ENCODE data around the gene RAB3GAP2. TPM values are rescaled to one million over a fixed set of nuclear protein-coding genes. Genes with fewer than 3 reads are reported as not detected.

The RAB3GAP2 gene
- total RNA-seq (38.1 TPM), polyA plus RNA-seq (ENCODE audit: insufficient read depth, low read depth, low replicate concordance) (7.6 TPM)
- long read RNA-seq, donor 1, partial matches to known transcripts: 207 of 208 reads
- long read RNA-seq, donor 1, other reads (novel, unspliced or antisense): 0 of 208 reads
- long read RNA-seq, donor 2, partial matches to known transcripts: 0 of 1 reads
- long read RNA-seq, donor 2, other reads (novel, unspliced or antisense): 0 of 1 reads
- long read RNA-seq, donor 3: 0 reads
- long read RNA-seq, donor 4, partial matches to known transcripts: 5 of 7 reads
- long read RNA-seq, donor 4, other reads (novel, unspliced or antisense): 0 of 7 reads
- long read RNA-seq, donor 5, partial matches to known transcripts: 24 of 25 reads
- long read RNA-seq, donor 5, other reads (novel, unspliced or antisense): 0 of 25 reads
- long read RNA-seq, donor 6, partial matches to known transcripts: 298 of 298 reads
- long read RNA-seq, donor 6, other reads (novel, unspliced or antisense): 0 of 298 reads
- long read RNA-seq, donor 7, partial matches to known transcripts: 4 of 20 reads
- long read RNA-seq, donor 7, other reads (novel, unspliced or antisense): 16 of 20 reads
- long read RNA-seq, donor 8, partial matches to known transcripts: 230 of 230 reads
- long read RNA-seq, donor 8, other reads (novel, unspliced or antisense): 0 of 230 reads
- long read RNA-seq, donor 9, partial matches to known transcripts: 112 of 113 reads
- long read RNA-seq, donor 9, other reads (novel, unspliced or antisense): 0 of 113 reads
- long read RNA-seq, donor 10: 0 reads

DNA sequence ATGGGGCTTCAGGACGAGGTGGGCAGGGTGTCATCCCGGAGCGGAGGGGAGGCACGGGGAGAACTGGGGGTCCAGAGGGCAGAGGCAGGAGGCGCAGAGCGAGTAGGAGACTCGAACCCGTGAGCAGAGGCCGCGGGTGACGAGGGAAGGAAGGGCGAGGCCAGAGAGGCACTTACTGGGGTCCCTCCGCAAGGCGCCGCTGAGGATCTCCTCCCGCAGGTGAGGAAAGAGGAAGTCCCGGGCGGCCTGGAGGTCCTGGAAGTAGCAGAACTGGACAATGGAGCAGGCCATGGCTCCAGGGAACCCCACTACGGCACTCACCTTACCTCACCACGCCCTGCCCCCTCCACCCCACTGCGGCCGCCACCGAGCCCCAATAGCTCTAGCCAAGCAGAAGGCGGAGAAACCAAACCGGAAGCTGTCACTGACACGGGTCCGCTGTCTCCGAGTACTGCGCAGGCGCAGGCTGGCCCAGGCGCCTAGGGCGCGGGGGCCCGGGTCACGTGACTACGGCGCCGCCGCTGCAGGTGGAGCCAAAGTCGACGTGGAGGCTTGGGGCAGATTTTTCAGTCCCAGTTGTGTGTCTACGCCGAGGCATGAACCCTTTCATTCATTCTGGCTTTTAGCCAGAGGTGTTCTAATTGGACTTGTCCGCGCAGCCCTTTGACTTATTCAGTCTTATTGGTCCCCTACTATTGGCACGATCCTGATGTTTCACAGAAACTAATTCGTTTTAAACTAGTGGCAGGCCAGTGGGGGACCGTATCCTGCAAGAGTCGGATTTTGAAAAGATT is at the start of gene RAB3GAP2:
Gene RAB3GAP2 (minus strand): TSS at position 407 of the 794 bp plus-strand sequence. CDS start 116 bp downstream, at position 291.
- peak; percentile 96 to 99 (median 97) for DNase-seq
- TF ChIP-seq, protein P1, sequence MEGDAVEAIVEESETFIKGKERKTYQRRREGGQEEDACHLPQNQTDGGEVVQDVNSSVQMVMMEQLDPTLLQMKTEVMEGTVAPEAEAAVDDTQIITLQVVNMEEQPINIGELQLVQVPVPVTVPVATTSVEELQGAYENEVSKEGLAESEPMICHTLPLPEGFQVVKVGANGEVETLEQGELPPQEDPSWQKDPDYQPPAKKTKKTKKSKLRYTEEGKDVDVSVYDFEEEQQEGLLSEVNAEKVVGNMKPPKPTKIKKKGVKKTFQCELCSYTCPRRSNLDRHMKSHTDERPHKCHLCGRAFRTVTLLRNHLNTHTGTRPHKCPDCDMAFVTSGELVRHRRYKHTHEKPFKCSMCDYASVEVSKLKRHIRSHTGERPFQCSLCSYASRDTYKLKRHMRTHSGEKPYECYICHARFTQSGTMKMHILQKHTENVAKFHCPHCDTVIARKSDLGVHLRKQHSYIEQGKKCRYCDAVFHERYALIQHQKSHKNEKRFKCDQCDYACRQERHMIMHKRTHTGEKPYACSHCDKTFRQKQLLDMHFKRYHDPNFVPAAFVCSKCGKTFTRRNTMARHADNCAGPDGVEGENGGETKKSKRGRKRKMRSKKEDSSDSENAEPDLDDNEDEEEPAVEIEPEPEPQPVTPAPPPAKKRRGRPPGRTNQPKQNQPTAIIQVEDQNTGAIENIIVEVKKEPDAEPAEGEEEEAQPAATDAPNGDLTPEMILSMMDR (IDR thresholded peaks at IDR 0.05; ENCODE audit: borderline replicate concordance, extremely low read depth, insufficient read depth): peak; percentile 13
- Histone ChIP-seq H3K9ac (ENCODE audit: low read length in 3 of 3) (peak within 1 kb of the TSS; percentile 87 to 97 (median 95)), H3K4me1 (ENCODE audit: control insufficient read depth in 2 of 3, insufficient read depth in 2 of 3, low read depth in 1 of 3, low read length in 3 of 3) (peaks cover 3 to 12% (median 4%) of the 10 kb centered on the region in 3 donors), H3K27ac (ENCODE audit: low read depth in 2 of 2, low read length in 2 of 2) (peak within 1 kb of the TSS; percentile 81 to 86), H3K27me3 (ENCODE audit: control insufficient read depth, insufficient read depth, low read length) (no peaks in the 10 kb centered on the region), H3K36me3 (ENCODE audit: control insufficient read depth in 2 of 3, insufficient read depth in 3 of 3, low read length in 3 of 3) (no peaks in the 10 kb centered on the region), H3K4me3 (ENCODE audit: low read length in 3 of 3) (peak within 1 kb of the TSS; percentile 89 to 98 (median 93)), H3K9me3 (ENCODE audit: control insufficient read depth in 2 of 3, insufficient read depth in 1 of 3, low read length in 3 of 3) (no peaks in the 10 kb centered on the region)
- intact Hi-C loops (cut with DNase I): no loop called here
- no peak for FAIRE-seq

GRCh38 chr1:220321758-220322157 is 49.5 kb upstream of the RAB3GAP2 start:
- Histone ChIP-seq H3K36me3 (ENCODE audit: control insufficient read depth in 2 of 3, insufficient read depth in 3 of 3, low read length in 3 of 3) (no peaks in the 10 kb centered on the region), H3K27me3 (ENCODE audit: control insufficient read depth, insufficient read depth, low read length) (no peaks in the 10 kb centered on the region), H3K9me3 (ENCODE audit: control insufficient read depth in 2 of 3, insufficient read depth in 1 of 3, low read length in 3 of 3) (no peaks in the 10 kb centered on the region), H3K4me3 (ENCODE audit: low read length in 3 of 3) (no peak overlapping the region), H3K4me1 (ENCODE audit: control insufficient read depth in 2 of 3, insufficient read depth in 2 of 3, low read depth in 1 of 3, low read length in 3 of 3) (no peaks in the 10 kb centered on the region), H3K9ac (ENCODE audit: low read length in 3 of 3) (no peak overlapping the region), H3K27ac (ENCODE audit: low read depth in 2 of 2, low read length in 2 of 2) (no peak overlapping the region)
- DNase-seq: no peak
- TF ChIP-seq, protein P1 (IDR thresholded peaks at IDR 0.05; ENCODE audit: borderline replicate concordance, extremely low read depth, insufficient read depth): no peak
- no peak for FAIRE-seq
- intact Hi-C loops (cut with DNase I): no loop called here

DNA sequence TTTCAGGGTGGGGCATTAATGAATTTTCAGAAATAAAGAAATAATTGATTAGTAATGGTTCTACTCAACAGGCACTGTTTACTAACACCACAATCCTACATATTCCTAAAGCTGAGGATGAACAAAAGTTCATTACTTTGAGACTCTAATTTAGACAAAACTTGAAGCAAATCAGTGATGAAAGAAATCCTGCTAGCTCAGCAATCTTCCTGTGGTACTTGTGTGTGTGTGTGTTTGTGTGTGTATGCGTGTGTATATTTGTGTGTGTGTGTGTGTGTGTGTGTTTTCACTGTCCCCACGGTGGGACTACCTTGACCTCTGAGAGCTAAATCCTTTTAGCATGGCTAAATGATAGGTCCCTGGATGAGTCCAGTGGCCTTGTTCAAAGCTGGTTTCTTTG is 48.5 kb upstream of the RAB3GAP2 start:
- Histone ChIP-seq H3K4me3 (ENCODE audit: low read length in 3 of 3) (no peak overlapping the region), H3K9me3 (ENCODE audit: control insufficient read depth in 2 of 3, insufficient read depth in 1 of 3, low read length in 3 of 3) (no peaks in the 10 kb centered on the region), H3K9ac (ENCODE audit: low read length in 3 of 3) (no peak overlapping the region), H3K4me1 (ENCODE audit: control insufficient read depth in 2 of 3, insufficient read depth in 2 of 3, low read depth in 1 of 3, low read length in 3 of 3) (no peaks in the 10 kb centered on the region), H3K27me3 (ENCODE audit: control insufficient read depth, insufficient read depth, low read length) (no peaks in the 10 kb centered on the region), H3K27ac (ENCODE audit: low read depth in 2 of 2, low read length in 2 of 2) (no peak overlapping the region), H3K36me3 (ENCODE audit: control insufficient read depth in 2 of 3, insufficient read depth in 3 of 3, low read length in 3 of 3) (no peaks in the 10 kb centered on the region)
- FAIRE-seq (no peak), DNase-seq (no peak)
- intact Hi-C loops (cut with DNase I): no loop called here
- TF ChIP-seq, protein P1 (IDR thresholded peaks at IDR 0.05; ENCODE audit: borderline replicate concordance, extremely low read depth, insufficient read depth): no peak

Data from kidney (tissue), 22 donors.